Retina (tissue), 1 donor: ENCODE measurements around the gene SDS.

Experiments
- DNase-seq: peaks from one replicate; pipeline ENCODE4 v3.0.0-alpha.2; 2016

SDS gene, protein sequence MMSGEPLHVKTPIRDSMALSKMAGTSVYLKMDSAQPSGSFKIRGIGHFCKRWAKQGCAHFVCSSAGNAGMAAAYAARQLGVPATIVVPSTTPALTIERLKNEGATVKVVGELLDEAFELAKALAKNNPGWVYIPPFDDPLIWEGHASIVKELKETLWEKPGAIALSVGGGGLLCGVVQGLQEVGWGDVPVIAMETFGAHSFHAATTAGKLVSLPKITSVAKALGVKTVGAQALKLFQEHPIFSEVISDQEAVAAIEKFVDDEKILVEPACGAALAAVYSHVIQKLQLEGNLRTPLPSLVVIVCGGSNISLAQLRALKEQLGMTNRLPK

DNA sequence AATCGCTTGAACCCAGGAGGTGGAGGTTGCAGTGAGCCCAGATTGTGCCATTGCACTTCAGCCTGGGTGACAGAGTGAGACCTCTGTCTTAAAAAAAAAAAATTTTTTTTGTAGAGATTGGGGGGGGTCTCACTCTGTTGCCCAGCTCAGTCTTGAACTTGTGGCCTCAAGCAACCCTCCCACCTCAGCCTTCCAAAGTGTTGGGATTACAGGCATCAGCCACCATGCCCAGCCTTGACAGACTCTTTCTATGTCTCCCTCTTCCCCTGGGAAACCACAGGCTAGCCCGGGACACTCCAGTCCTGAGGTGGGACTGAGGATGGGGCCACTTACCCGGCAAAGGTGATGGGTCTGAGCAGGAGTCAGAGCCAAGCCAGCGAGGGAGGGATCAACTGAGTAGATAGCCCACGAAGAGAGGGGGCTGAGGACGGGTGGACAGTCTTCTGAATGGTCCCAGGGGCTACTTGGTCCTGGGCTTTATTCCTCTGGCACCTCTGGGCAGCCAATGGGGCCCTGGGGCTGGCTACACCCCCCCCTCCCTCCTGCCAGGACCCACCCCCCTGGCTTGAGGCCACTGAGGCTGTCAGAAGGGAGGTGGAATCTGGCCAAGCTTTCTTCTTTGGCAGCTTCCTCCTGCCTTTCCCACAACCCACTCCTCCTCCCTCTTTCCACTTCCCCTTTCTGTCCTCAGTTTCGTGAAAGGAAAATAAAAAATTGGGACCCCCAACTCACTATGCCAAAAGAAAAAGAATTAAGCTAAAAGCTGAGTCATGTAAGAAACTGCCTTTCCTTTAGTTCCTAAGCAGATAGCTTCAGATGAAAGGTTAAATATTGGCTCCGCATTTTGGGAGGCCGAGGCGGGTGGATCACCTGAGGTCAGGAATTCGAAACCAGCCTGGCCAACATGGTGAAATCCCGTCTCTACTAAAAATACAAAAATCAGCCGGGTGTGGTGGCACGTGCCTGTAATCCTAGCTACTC lies at the start of gene SDS:
SDS (minus strand) TSS at position 453 of the 981 bp plus-strand sequence. CDS start 4,179 bp downstream, outside the sequence.
- no peak for DNase-seq

DNA sequence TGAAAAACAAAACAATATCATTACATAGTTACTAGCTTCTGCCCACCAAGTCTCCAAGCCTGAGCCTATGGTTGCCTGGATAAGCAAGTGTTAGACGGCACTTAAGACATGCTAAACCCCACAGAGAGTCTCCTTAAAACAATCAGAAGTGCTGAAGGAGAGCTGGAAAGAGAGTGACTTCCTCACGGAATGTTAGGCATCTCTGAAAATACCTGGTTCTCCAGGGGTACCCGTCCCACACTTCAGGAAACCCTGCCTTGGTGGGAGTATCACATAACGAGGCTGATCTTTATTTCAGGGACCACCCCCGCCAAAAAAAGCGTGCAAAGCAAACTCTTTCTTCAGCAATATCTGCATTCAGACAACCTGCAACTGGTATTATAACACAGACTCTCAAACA lies 49.6 kb upstream of the SDS start:
- no peak for DNase-seq

DNA sequence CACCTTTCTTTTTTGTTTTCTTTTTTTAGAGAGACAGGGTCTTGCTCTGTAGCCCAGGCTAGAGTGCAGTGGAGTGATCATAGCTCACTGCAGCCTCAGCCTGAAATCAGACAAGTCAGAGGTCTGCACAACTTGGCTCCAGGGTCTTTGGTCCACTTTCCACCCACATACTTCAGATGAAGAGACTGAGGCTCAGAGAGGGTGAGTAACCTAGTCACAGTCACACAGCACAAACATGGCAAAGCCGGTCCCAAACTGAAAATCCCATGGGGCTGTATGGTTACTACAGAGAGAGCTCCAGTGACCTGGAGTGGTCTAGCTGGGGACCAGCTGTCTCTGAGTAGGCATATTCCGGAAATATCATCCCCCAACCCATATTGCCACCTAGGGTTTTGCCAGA lies 48.8 kb upstream of the SDS start:
- no peak for DNase-seq

DNA sequence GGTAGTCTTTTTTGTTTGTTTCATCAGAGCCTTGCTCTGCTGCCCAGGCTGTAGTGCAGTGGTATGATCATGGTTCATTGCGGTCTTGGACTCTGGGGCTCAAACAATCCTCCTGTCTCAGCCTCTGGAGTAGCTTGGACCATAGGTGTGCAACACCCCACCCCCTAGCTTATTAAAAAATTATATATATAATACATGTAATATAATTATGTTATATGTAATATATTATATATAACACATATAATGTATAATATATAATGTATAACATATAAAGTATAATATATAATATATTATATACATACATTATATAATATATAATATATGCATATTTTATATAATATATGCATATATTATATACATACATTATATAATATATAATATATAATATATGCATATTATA lies 46.2 kb upstream of the SDS start:
- DNase-seq, result no peak

DNA sequence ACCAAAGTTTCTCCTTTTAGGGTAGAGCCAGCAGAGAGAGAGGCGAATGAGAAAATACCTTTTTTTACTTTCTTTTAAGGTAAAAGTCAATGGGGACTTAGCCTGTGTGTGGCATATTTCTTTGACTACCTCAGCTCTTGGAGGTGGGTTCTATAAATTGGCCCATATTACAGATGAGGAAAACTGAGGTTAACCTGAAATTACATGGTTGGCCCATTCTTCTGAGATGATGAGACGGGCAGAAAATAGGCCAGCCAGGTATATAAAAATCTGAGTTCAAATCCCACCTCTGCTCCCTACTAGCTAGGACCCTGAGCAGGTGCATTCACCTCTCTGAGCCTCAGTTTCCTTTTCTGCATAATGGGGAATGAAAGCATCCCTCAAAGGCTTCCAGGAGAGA lies 45.6 kb upstream of the SDS start:
- DNase-seq, result no peak

DNA sequence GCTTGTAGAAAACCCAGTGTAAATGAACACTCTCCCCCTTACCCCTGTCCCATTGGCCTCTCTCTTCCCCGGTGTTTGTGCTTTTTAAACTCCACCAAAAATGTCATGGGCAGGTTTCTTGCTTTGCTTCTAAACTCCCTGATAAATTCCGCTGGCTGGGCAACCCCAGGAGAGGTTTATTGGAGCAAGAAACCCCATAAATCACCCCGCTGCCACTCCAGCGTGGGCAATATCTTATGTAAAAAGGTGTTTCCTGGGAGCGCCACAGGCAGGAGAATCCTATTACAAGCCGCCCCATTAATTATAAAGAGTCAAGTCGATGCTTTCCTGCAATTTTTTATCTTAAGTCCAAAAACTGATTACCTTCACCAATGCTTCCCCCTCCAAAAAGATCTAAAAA lies 45.2 kb upstream of the SDS start:
- DNase-seq, result no peak

DNA sequence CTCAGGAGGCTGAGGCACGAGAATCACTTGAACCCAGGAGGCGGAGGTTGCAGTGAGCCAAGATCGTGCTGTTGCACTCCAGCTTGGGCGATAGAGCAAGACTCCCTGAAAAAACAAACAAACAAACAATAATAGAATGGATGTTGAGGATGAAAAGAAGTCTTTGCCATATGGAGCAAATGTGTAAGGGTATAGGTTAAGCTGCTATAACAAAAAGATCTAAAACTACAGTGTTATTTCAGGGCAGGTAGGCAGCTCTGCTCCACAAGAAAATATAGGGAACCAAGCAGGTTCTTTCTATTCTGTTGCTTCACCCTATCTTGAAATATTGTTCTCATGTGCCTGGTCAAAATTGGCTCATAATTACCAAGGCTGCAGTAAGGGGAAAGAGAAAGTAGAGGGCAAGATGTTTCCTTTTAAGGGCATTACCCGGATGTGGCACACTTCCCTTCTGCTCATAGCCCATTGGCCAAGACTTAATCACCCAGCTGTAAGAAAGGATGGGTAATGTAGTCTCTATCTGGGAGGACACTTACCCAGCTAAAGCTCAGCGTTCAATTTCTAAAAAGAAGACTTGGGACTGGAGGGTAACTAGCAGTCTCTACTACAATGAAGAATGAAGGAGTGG lies 42.0 kb upstream of the SDS start:
- no peak for DNase-seq

DNA sequence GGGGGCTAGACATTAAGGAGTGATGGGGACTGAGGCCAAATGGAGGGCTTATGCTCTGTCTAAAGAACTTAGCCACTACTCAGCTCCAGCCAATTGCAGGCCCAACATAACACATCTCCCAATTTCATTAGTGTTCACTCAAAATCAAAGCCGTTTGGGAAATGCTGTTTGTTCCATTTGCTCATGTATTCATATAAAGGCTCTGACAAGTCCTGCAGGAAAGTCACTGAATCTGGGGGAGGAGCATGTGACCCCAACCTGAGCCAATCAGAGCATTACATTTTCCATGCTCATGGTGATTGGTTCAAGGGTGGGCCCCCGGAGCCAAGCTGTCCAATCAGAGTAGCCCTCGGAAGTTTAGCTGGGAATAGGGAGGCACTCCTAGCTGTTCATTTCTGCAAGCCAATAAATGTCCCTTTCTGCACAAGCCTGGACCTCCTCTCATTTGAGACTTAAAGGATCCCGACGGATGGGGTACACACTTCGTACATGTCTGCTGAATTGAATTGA lies 39.4 kb upstream of the SDS start:
- DNase-seq, result no peak

DNA sequence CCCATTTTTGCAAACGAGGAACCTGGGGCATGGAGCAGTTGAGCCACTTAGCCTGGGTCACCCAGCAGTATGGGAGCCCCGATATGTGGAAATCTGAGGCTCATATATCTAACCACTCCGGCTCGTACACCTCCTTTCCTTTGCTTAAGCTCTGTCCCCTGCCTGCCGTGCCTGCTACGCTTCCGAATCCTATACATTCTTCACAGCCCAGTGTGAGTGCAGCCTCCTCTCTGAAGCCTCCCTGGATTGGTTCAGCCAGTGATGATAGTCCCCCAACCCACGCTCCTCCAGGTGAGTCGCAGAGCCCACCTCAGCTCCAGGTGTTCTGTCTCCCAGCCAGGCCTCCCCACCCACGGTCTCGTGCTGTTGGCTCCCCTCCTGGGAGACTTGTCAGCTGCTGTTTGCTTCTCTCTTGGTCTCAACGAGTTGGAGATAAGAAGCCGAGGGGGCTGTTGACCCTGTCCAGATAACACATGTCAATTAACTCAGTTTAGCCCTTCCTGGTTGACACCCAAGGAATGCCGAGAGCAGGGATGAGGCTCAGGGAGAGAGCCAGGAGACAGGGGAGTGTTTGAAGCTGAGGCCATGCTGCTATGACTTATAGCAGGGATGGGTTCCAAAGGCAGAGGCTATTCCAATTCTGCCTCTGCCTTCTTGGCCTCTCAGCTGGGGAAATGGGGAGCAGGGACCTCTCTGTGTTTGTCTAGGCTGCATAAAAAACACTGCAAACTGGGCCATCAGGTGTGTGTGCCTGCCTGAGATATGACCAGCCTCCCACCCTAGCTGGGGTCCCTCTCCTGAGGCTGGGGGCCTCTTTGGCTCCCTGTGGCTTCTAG lies 37.5 kb upstream of the SDS start:
- DNase-seq, result no peak

DNA sequence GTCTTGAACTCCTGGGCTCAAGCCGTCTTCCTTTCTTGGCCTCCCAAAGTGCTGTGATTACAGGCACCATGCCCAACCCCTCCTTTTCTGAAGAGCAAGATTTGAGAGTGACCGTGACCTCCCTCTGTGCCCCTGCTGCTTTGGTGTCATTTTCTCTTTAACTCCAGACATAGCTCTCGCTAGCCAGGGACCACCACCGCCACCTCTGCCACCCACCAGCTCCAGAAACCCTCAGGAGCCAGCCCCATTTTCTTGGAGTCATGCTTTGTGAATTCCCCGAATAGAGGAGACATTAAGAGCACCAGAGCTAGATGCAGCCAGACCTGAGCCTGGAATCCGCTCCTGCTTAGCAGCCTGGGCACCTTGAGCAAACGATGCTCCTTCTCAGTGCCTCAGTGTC lies 36.6 kb upstream of the SDS start:
- no peak for DNase-seq

DNA sequence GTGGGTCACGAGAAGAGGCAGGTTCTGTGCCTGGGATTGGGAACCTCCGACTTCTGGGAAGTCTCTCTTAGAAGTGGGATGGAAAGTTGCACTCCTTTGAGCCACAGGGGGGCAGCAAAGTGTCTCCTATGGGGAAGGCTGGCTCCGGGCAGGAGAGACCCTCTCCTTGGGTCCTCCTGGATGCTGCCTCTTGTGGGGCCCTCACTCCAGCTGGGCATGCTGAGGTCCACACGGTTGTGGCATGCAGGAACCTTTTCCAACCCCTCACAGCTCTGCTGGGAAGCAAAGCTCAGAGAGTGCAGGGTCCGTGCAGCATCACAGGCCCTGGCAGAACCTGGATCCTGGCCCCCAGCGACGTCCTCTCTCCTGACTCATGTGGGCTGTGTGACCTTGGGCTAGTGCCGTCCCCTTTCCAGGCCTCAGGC lies 35.9 kb upstream of the SDS start:
- peak; percentile 71 for DNase-seq

DNA sequence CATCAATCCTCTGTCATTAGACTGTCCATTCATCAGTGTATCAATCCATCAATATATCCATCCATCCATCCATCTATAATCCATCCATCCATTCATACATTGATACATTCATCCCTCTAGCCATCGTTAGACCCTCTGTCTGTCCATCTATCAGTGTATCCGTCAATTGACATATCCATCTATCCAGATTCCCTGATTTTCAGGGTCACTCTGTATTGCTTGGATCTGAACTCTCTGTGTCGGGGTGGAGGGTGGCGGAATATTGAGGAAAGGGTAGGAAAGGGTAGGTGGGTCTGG lies 35.6 kb upstream of the SDS start:
- DNase-seq, result no peak

DNA sequence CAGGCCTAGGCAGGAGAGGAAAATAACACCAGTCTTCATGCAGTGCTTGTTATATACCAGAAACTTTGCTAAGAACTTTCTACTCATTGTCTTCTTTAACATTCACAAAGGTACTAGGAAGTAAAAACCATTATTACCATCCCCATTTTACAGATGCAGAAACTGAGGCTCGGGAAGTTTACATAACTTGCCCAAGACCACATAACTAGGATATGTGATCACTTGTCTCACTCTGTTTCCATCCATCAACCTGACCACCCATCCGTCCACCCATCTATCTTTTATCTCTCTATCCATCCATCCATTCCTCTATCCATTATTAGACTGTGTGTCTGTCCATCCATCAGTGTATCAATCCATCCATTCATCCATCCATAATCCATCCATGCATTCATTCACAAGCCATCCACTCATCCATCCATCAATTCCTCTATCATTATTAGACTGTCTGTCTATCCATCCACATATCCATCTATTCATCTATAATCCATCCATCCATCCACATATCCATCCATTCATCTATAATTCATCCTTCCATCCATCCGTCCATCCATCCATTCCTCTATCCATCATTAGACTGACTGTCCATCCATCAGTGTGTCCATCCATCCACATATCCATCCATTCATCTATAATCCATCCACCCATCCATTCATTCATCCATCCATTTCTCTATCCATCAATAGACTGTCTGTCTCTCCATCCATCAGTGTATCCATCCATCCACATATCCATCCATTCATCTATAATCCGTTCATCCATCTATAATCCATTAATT lies 35.0 kb upstream of the SDS start:
- DNase-seq, result no peak

DNA sequence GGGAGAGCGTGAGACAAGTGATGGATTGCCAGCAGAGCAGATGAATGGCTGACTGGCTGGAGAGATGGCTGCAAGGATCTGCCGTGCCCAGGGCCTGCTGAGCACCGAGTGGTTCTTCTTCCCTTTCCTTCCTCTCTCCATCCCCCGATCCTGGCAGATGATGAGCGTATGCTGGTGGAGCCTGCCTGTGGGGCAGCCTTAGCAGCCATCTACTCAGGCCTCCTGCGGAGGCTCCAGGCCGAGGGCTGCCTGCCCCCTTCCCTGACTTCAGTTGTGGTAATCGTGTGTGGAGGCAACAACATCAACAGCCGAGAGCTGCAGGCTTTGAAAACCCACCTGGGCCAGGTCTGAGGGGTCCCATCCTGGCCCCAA lies 34.0 kb upstream of the SDS start:
- DNase-seq, result no peak

DNA sequence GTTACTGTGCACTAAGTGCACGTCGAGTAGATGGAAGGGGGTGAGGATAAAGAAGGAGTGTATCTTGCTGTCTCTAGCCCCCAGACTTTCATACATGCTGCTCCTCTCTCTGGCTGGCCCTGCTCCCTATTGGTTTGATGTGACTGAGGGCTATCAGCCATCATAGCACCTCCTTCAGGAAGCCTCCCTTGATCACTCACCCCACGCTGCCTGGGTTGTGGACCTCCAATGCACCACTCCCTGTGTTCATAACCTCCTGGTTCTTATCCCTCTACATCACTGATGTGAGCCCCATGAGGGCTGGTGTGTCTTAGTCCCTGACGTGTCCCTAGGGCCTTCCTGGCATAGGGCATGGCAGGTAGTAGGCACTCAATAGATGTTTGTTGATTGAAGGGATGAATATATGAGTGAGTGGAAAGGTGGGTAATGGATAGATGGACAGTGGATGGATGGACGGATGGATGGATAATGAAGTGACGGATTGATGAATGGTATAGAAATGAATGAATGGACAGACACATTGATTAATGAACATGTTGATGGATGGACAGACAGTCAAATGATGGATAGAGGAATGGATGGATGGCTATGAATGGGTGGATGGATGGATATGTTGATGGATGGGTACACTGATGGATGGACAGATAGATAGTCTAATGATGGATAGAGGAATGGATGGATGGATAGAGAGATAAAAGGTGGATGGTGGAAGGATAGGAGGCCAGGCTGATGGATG lies 33.5 kb upstream of the SDS start:
- DNase-seq, result no peak

DNA sequence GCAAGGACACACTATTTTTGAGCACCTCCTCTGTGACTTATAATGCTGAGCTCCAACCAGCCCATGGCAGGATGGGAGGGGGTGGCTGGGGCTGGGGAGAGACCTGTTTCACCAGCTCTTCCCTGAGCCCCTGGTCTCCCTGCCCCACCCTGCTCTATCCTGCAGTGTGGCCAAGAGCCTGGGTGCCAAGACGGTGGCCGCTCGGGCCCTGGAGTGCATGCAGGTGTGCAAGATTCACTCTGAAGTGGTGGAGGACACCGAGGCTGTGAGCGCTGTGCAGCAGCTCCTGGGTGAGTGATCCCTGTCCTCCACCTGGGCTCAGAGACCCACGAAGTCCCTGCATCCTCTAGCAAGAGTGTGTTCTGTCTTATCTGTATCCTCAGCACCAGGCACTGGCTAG lies 32.9 kb upstream of the SDS start:
- DNase-seq, result no peak

DNA sequence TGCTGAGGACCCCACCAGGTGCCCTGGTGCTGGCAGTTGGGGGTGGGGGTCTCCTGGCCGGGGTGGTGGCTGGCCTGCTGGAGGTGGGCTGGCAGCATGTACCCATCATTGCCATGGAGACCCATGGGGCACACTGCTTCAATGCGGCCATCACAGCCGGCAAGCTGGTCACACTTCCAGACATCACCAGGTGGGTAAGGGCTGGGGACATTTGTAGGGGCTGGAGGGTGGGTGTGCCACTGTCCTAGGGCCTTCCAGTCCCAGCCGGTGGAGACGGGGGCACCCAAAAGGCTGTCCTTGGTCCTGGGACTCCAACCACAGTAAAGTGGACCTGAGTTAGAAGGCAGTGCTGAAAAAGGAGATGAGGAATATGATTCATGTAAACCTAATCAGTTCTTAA lies 31.7 kb upstream of the SDS start:
- no peak for DNase-seq

DNA sequence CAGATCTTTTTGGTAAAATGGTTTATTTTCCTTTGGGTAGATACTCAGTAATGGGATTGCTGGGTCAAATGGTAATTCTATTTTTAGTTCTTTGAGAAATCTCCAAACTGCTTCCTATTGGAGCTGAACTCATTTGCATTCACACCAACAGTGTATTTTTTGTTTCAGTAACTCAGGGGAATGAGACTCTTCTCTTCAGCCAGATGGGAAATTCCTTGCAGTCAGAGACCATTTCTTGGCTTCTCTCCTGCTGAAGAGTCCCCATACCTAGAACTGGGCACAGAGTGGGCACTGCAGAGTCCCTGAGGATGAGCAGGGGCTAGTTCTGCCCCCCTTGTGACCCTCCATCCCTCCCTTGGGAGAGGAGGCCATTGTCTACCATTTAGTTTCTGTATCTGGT lies 29.3 kb upstream of the SDS start:
- DNase-seq, result no peak

DNA sequence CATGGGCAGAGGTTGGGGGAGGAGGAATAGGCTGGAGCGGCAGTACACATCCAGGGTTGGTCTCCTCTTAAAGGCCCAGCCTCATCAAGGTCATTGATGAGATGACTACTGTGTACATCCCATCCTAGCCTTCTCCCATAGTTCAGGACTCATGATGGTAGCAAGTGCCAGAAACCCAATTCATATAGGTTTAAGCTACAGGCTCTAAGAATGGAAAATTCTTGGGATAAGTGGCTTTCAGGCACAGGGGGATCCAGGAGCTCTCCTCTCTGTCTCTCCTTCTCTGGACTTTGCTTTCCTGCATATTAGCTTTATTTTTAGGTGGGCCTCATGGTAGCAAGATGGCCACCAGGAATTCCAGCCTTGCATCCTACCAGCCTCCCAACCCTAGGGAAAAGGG lies 24.8 kb upstream of the SDS start:
- DNase-seq, result no peak

DNA sequence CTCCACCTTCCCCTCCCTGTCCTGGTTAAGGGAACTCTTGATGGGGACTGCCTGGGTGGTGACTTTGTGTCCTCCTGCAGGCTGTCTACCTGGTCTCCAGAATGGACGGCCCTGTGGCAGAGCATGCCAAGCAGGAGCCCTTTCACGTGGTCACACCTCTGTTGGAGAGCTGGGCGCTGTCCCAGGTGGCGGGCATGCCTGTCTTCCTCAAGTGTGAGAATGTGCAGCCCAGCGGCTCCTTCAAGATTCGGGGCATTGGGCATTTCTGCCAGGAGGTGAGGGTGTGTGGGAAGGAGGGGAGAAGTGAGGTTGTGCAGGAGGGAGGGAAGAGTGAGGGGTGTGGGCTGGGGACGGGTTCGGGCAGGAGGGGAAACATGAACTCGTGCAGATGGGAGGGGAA lies 24.2 kb upstream of the SDS start:
- no peak for DNase-seq

DNA sequence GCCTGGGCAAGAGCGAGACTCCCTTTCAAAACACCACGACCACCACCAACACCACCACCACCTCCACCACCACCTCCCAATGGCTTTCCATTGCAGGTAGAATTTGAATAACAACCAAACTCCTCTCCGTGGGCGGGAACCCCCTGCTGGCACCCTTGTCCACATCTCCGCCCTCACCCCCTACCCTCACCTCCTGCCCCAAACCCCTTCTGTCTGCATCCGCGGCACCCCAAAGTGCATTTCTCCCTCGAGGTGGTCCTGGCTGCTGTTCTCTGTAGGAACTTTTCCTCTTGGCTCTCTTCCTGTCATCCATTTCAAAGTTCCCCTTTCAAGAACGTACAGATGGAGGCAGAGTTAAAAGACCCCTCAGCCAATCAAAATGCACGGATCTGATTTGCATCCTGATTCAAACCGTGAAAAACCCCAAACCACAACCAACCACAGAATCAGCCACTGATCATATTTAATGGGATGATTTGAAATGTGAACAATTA lies 22.3 kb upstream of the SDS start:
- no peak for DNase-seq
